ENCODE data around the gene KLRC2.
"Not testable (repeated sequence)": the region's sequence is repeated elsewhere in the genome, so short reads cannot be mapped to it uniquely, and the experiment has no call there.

The KLRC2 gene

DNA sequence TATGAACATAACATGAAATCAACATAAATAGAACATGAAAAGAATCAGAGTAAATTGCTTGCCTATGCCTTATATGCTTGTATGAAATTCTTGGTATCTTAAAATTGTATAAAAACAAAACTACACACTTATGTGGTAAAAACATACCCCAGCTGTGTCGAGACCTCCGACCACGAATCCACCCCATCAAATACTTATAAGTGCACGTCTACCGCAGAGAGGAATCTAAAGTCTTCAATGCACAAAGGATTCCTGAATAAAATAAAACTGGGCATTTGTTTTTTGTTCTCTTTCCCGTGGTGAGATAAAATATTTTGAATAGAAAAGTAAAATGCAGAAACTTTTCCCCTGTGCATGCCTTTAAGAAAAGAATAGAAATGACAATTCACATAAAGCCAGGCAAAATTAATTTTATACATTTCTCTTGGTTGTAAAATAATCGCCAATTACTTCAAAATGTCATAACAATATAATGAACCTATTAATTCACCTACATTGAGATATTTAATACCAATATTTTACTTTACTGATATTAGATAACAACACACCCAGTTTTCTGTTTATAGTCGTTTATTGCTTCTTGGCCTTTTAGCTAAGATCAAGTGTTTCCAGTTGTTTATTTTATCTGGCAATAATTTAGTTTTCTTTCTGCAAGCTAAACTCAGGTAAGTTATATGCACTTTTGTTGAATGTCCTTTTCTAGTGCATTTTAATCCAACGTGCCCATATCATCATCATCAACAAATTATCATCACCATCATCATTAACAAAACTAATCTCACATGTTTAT is 47.0 kb downstream of the KLRC2 start:
- Histone ChIP-seq H3K4me1 (ENCODE audit: control insufficient read depth, insufficient read depth, low read length) (peaks cover 21% of the 10 kb centered on the region), H3K36me3 (ENCODE audit: control insufficient read depth in 2 of 2, insufficient read depth in 1 of 2, low read length in 2 of 2) (no peaks in the 10 kb centered on the region), H3K9me3 (ENCODE audit: control insufficient read depth, insufficient read depth, low read depth, low read length) (no peaks in the 10 kb centered on the region), H3K4me3 (ENCODE audit: low read depth, low read length) (no peak overlapping the region), H3K27ac (ENCODE audit: extremely low read depth, low read depth, low read length) (no peak overlapping the region)
- POLR2A ChIA-PET: no interaction called here
- CTCF ChIA-PET: interaction anchor here (0.8 to 1.1 kb wide), 2 partner anchors 23 to 153 kb away, joined by 3 read pairs; no protein-coding TSS in a partner anchor
- TF ChIP-seq FEZF1 (tag by site-specific recombination; IDR thresholded peaks at IDR 0.05) (peak; percentile 47), PRDM1 (tag by site-specific recombination; IDR thresholded peaks at IDR 0.05) (no peak), ZNF561 (tag by site-specific recombination; IDR thresholded peaks at IDR 0.05; ENCODE audit: borderline replicate concordance) (no peak), ZBTB17 (tag by site-specific recombination; IDR thresholded peaks at IDR 0.05) (no peak), ZNF292 (tag by site-specific recombination; IDR thresholded peaks at IDR 0.05; ENCODE audit: borderline replicate concordance, low read depth) (no peak), YY1 (tag by site-specific recombination; IDR thresholded peaks at IDR 0.05) (no peak)
- TF ChIP-seq, protein P1, sequence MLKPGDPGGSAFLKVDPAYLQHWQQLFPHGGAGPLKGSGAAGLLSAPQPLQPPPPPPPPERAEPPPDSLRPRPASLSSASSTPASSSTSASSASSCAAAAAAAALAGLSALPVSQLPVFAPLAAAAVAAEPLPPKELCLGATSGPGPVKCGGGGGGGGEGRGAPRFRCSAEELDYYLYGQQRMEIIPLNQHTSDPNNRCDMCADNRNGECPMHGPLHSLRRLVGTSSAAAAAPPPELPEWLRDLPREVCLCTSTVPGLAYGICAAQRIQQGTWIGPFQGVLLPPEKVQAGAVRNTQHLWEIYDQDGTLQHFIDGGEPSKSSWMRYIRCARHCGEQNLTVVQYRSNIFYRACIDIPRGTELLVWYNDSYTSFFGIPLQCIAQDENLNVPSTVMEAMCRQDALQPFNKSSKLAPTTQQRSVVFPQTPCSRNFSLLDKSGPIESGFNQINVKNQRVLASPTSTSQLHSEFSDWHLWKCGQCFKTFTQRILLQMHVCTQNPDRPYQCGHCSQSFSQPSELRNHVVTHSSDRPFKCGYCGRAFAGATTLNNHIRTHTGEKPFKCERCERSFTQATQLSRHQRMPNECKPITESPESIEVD (tag by site-specific recombination; IDR thresholded peaks at IDR 0.05): peak; percentile 67
- TF ChIP-seq, protein P2, sequence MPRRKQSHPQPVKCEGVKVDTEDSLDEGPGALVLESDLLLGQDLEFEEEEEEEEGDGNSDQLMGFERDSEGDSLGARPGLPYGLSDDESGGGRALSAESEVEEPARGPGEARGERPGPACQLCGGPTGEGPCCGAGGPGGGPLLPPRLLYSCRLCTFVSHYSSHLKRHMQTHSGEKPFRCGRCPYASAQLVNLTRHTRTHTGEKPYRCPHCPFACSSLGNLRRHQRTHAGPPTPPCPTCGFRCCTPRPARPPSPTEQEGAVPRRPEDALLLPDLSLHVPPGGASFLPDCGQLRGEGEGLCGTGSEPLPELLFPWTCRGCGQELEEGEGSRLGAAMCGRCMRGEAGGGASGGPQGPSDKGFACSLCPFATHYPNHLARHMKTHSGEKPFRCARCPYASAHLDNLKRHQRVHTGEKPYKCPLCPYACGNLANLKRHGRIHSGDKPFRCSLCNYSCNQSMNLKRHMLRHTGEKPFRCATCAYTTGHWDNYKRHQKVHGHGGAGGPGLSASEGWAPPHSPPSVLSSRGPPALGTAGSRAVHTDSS (tag by site-specific recombination; IDR thresholded peaks at IDR 0.05): peak; percentile 43; the same call in 1 of the 2 replicates

DNA sequence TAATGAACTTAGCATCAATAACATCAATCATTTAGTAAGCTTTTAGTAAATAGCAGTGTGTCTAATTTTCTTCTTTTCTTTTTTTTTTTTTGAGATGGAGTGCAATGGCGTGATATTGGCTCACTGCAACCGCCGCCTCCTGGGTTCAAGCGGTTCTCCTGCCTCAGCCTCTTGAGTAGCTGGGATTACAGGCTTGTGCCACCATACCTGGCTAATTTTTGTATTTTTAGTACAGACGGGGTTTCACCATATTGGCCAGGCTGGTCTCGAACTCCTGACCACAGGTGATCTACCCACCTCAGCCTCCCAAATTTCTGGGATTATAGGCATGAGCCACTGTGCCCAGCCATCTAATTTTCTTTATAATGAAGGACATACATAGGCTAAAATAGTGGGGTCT is 48.3 kb downstream of the KLRC2 start:
- H3K27ac ChIP-seq (ENCODE audit: extremely low read depth, low read depth, low read length); H3K4me3 ChIP-seq (ENCODE audit: low read depth, low read length); CTCF ChIA-PET: not testable (repeated sequence)

DNA sequence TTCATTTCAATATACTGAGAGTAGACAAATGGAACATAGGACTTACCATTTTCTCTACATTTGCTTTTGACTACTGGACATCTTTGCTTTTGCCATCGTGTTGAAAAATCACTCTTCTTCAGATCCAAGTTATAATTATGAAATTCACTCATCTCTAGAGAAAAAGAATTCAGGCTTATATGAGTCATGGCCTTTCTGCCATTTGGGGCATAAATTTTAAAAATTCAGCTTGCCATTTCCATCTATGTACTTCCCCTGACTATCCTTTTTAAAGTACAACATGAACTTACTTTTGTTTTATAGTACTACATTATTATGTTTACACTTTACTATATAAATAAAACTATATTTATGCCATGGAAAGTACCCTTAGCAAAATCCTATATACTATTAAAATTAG is 49.0 kb downstream of the KLRC2 start:
- ChIA-PET CTCF (no interaction called here), POLR2A (no interaction called here)
- Histone ChIP-seq H3K4me1 (ENCODE audit: control insufficient read depth, insufficient read depth, low read length) (peaks cover 6% of the 10 kb centered on the region), H3K9me3 (ENCODE audit: control insufficient read depth, insufficient read depth, low read depth, low read length) (no peaks in the 10 kb centered on the region), H3K36me3 (ENCODE audit: control insufficient read depth in 2 of 2, insufficient read depth in 1 of 2, low read length in 2 of 2) (peaks cover 0 to 1% of the 10 kb centered on the region in 2 experiments; a peak in 2 of 3 replicates), H3K27ac (ENCODE audit: extremely low read depth, low read depth, low read length) (no peak overlapping the region), H3K4me3 (ENCODE audit: low read depth, low read length) (no peak overlapping the region)
- TF ChIP-seq OSR2 (tag by site-specific recombination; IDR thresholded peaks at IDR 0.05) (no peak), SP3 (tag by site-specific recombination; IDR thresholded peaks at IDR 0.05) (no peak), FEZF1 (tag by site-specific recombination; IDR thresholded peaks at IDR 0.05) (no peak), ZNF354C (tag by site-specific recombination; IDR thresholded peaks at IDR 0.05; ENCODE audit: borderline replicate concordance, low read depth) (no peak)
- TF ChIP-seq, protein P3, sequence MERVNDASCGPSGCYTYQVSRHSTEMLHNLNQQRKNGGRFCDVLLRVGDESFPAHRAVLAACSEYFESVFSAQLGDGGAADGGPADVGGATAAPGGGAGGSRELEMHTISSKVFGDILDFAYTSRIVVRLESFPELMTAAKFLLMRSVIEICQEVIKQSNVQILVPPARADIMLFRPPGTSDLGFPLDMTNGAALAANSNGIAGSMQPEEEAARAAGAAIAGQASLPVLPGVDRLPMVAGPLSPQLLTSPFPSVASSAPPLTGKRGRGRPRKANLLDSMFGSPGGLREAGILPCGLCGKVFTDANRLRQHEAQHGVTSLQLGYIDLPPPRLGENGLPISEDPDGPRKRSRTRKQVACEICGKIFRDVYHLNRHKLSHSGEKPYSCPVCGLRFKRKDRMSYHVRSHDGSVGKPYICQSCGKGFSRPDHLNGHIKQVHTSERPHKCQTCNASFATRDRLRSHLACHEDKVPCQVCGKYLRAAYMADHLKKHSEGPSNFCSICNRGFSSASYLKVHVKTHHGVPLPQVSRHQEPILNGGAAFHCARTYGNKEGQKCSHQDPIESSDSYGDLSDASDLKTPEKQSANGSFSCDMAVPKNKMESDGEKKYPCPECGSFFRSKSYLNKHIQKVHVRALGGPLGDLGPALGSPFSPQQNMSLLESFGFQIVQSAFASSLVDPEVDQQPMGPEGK (tag by site-specific recombination; IDR thresholded peaks at IDR 0.05): no peak
- TF ChIP-seq, protein P4, sequence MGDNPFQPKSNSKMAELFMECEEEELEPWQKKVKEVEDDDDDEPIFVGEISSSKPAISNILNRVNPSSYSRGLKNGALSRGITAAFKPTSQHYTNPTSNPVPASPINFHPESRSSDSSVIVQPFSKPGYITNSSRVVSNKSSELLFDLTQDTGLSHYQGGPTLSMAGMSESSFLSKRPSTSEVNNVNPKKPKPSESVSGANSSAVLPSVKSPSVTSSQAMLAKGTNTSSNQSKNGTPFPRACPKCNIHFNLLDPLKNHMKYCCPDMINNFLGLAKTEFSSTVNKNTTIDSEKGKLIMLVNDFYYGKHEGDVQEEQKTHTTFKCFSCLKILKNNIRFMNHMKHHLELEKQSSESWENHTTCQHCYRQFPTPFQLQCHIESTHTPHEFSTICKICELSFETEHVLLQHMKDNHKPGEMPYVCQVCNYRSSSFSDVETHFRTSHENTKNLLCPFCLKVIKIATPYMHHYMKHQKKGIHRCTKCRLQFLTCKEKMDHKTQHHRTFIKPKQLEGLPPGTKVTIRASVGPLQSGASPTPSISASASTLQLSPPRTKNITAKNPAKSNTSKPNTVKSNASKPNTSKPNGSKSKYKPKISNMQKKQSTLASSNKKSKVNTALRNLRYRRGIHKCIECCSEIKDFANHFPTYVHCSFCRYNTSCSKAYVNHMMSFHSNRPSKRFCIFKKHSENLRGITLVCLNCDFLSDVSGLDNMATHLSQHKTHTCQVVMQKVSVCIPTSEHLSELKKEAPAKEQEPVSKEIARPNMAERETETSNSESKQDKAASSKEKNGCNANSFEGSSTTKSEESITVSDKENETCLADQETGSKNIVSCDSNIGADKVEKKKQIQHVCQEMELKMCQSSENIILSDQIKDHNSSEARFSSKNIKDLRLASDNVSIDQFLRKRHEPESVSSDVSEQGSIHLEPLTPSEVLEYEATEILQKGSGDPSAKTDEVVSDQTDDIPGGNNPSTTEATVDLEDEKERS (tag by site-specific recombination; IDR thresholded peaks at IDR 0.05): no peak

More for the DNA sequence above, 48.3 kb downstream of the KLRC2 start:
- H3K9me3 ChIP-seq (ENCODE audit: control insufficient read depth, insufficient read depth, low read depth, low read length); H3K4me1 ChIP-seq (ENCODE audit: control insufficient read depth, insufficient read depth, low read length); POLR2A ChIA-PET; H3K36me3 ChIP-seq (ENCODE audit: control insufficient read depth in 2 of 2, insufficient read depth in 1 of 2, low read length in 2 of 2): not testable (repeated sequence)
